ENCODE data around the gene MRPL43.

DNA sequence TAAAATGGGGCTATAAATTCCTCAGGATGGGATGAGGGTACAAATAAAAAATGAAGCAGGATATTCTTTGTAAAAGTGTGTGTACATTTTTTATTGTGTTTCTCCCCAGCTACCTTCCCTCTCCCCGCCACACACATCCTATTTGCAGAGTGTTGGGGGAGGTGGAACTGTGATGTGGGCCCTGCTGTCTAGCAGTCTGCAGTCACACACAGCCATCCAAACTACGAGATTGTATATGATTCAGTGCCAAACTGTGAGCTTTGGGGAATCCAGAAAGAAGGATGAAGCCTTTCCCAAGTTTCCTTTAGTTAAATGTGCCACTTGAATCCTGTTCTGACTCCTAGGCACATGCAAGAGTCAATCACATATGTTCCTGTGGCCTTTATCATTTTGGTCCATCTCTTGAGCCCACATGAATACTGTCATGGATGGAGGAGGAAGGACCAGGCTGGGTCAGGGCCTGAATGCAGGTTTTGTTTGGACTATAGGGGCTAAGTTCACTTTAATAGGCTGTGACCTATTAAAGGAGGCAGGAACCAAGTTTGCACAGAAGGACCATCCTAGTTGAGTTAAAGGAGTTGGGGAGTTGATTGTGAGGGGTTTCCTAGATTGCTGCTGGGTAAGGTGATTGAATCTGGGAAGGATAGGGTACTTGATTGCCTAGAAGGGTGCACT lies 19.1 kb downstream of the MRPL43 start:
- TF ChIP-seq, protein P1, sequence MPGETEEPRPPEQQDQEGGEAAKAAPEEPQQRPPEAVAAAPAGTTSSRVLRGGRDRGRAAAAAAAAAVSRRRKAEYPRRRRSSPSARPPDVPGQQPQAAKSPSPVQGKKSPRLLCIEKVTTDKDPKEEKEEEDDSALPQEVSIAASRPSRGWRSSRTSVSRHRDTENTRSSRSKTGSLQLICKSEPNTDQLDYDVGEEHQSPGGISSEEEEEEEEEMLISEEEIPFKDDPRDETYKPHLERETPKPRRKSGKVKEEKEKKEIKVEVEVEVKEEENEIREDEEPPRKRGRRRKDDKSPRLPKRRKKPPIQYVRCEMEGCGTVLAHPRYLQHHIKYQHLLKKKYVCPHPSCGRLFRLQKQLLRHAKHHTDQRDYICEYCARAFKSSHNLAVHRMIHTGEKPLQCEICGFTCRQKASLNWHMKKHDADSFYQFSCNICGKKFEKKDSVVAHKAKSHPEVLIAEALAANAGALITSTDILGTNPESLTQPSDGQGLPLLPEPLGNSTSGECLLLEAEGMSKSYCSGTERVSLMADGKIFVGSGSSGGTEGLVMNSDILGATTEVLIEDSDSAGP (CRISPR knock-in tag; IDR thresholded peaks at IDR 0.05): no peak
- TF ChIP-seq FOXM1 (IDR thresholded peaks at IDR 0.05; ENCODE audit: low read depth): no peak
- no peak for TF ChIP-seq FOXM1 (CRISPR knock-in tag; IDR thresholded peaks at IDR 0.05; ENCODE audit: low read depth)
